ENCODE data around the gene PKN1. TPM values are rescaled to one million over a fixed set of nuclear protein-coding genes. Genes with fewer than 3 reads are reported as not detected.
"Not testable (repeated sequence)": the region's sequence is repeated elsewhere in the genome, so short reads cannot be mapped to it uniquely, and the experiment has no call there.

The PKN1 gene
- total RNA-seq, 1 donor from 2014 or later = 85.9 TPM

GRCh38 chr19:14497228-14497921, 64.3 kb downstream of the PKN1 start:
- peaks cover 9% of the 10 kb centered on the region for H3K36me3 Mint-ChIP-seq
- H3K27me3 Mint-ChIP-seq (ENCODE audit: low read depth) = no peaks in the 10 kb centered on the region
- H3K4me3 Mint-ChIP-seq = peak overlapping the region; percentile 84
- no peaks in the 10 kb centered on the region for H3K9me3 Mint-ChIP-seq
- TF ChIP-seq, protein P1, sequence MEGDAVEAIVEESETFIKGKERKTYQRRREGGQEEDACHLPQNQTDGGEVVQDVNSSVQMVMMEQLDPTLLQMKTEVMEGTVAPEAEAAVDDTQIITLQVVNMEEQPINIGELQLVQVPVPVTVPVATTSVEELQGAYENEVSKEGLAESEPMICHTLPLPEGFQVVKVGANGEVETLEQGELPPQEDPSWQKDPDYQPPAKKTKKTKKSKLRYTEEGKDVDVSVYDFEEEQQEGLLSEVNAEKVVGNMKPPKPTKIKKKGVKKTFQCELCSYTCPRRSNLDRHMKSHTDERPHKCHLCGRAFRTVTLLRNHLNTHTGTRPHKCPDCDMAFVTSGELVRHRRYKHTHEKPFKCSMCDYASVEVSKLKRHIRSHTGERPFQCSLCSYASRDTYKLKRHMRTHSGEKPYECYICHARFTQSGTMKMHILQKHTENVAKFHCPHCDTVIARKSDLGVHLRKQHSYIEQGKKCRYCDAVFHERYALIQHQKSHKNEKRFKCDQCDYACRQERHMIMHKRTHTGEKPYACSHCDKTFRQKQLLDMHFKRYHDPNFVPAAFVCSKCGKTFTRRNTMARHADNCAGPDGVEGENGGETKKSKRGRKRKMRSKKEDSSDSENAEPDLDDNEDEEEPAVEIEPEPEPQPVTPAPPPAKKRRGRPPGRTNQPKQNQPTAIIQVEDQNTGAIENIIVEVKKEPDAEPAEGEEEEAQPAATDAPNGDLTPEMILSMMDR (IDR thresholded peaks at IDR 0.05; ENCODE audit: unreplicated experiment) = no peak
- peaks cover 25% of the 10 kb centered on the region for H3K4me1 Mint-ChIP-seq
- no peak for DNase-seq (ENCODE audit: low spot score in 2 of 2, unreplicated experiment in 2 of 2)
- peak overlapping the region; percentile 93 for H3K27ac Mint-ChIP-seq

- H3K4me3 Mint-ChIP-seq = no peak overlapping the region
- H3K27ac Mint-ChIP-seq = peak overlapping the region; percentile 73
- no peak for DNase-seq (ENCODE audit: low spot score in 2 of 2, unreplicated experiment in 2 of 2)
- H3K27me3 Mint-ChIP-seq (ENCODE audit: low read depth) = no peaks in the 10 kb centered on the region
- H3K36me3 Mint-ChIP-seq = no peaks in the 10 kb centered on the region
- peaks cover 30% of the 10 kb centered on the region for H3K4me1 Mint-ChIP-seq
- H3K9me3 Mint-ChIP-seq = no peaks in the 10 kb centered on the region
- TF ChIP-seq, protein P1 (IDR thresholded peaks at IDR 0.05; ENCODE audit: unreplicated experiment) = no peak
Measured at GRCh38 chr19:14502334-14503092, 69.4 kb downstream of the PKN1 start.

- peaks cover 36% of the 10 kb centered on the region for H3K4me1 Mint-ChIP-seq
- TF ChIP-seq, protein P1 (IDR thresholded peaks at IDR 0.05; ENCODE audit: unreplicated experiment) = no peak
- no peak for DNase-seq (ENCODE audit: low spot score in 2 of 2, unreplicated experiment in 2 of 2)
- H3K9me3 Mint-ChIP-seq = no peaks in the 10 kb centered on the region
- no peaks in the 10 kb centered on the region for H3K36me3 Mint-ChIP-seq
- peak overlapping the region; percentile 77 for H3K27ac Mint-ChIP-seq
- H3K4me3 Mint-ChIP-seq = no peak overlapping the region
- no peaks in the 10 kb centered on the region for H3K27me3 Mint-ChIP-seq (ENCODE audit: low read depth)
Measured at GRCh38 chr19:14503285-14503684, 70.2 kb downstream of the PKN1 start.

DNA sequence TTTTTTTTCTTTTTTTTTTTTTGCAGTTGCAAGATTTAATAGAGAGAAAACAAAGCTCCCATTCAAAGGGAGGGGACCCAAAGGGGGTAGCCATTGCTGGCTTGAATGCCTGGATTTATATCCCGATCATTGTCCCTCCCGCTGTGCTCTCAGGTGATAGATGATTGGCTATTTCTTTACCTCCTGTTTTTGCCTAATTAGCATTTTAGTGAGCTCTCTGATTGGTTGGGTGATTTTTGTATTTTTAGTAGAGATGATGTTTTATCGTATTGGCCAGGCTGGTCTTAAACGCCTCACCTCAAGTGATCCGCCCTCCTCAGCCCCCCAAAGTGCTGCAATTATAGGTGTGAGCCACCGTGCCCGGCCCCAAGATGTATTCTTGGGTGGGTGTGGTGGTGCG, 71.5 kb downstream of the PKN1 start:
- DNase-seq (ENCODE audit: low spot score in 2 of 2, unreplicated experiment in 2 of 2); H3K27me3 Mint-ChIP-seq (ENCODE audit: low read depth); H3K9me3 Mint-ChIP-seq; H3K4me3 Mint-ChIP-seq; H3K36me3 Mint-ChIP-seq: not testable (repeated sequence)
- H3K27ac Mint-ChIP-seq = peak overlapping the region; percentile 32
- H3K4me1 Mint-ChIP-seq = peaks cover 44% of the 10 kb centered on the region

- TF ChIP-seq, protein P1 (IDR thresholded peaks at IDR 0.05; ENCODE audit: unreplicated experiment) = peak; percentile 70
- Mint-ChIP-seq H3K36me3 (no peaks in the 10 kb centered on the region), H3K9me3 (no peaks in the 10 kb centered on the region), H3K4me3 (peak overlapping the region; percentile 33), H3K27me3 (ENCODE audit: low read depth) (no peaks in the 10 kb centered on the region), H3K4me1 (peaks cover 50% of the 10 kb centered on the region), H3K27ac (peak overlapping the region; percentile 99)
- peak; percentile 54 to 81 for DNase-seq (ENCODE audit: low spot score in 2 of 2, unreplicated experiment in 2 of 2)
Measured at GRCh38 chr19:14505488-14506239, 72.6 kb downstream of the PKN1 start.

All from mesothelial cell of epicardium (in vitro differentiated cells).